ENCODE results near the gene CHD1.

Gene CHD1

DNA sequence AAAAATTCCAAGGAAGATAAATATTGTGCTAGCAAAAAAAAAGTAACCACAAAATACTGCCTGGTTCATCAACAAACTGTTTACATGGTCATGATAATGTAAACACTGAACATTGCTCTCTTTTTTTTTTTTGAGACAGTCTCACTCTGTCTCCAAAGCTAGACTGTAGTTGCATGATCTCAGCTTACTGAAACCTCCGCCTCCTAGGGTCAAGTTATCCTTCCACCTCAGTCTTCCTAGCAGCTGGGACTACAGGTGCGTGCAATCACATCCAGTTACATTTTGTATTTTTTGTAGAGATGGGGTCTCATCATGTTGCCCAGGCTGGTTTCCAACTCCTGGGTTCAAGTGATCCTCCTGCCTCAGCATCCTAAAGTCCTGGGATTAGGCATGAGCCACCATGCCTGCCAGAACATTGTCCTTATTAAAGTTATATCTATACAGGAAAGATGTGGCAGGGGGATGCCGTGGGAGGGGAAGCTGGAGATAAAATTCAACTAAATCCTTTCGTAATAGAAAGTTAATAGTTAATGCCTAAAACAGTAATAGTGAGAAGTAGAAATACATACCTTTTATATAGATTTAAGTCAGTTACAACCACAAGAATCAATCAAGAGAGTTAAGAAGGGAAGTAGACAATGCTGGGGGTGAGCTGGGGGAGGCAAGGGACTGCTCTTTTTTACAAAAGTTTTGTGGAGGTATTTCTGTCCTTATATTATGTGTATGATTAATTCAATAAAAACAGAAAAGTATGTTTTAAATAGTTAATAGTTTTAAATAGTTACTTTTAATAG, 103.0 kb downstream of the CHD1 start:
- no peak for TF ChIP-seq CTCF (IDR thresholded peaks at IDR 0.05; ENCODE audit: insufficient read depth, low read length, poor library complexity, severe bottlenecking)
- TF ChIP-seq EZH2phosphoT487 (conservative IDR thresholded peaks at IDR 0.05; ENCODE audit: low read length) = no peak
- Histone ChIP-seq H3K79me2 (ENCODE audit: insufficient read depth, low read length) (no peaks in the 10 kb centered on the region), H2AFZ (ENCODE audit: low read depth, low read length, severe bottlenecking) (no peak overlapping the region), H3K27ac (ENCODE audit: low read depth, low read length) (no peak overlapping the region), H3K9me3 (ENCODE audit: insufficient read depth, low read length) (no peaks in the 10 kb centered on the region), H3F3A (ENCODE audit: insufficient read depth) (no peaks in the 10 kb centered on the region), H3K36me3 (ENCODE audit: low read length) (no peaks in the 10 kb centered on the region), H3K4me3 (ENCODE audit: insufficient read depth, low read length, poor library complexity, severe bottlenecking) (no peak overlapping the region), H3K27me3 (ENCODE audit: low read length) (no peaks in the 10 kb centered on the region), H4K20me1 (ENCODE audit: low read depth, low read length) (no peaks in the 10 kb centered on the region), H3K9ac (ENCODE audit: low read length) (no peak overlapping the region), H3K4me2 (ENCODE audit: low read depth, low read length, poor library complexity, severe bottlenecking) (no peak overlapping the region), H3K9me2 (replicated peaks; ENCODE audit: insufficient read depth, low read length) (no peaks in the 10 kb centered on the region)

- no peak overlapping the region for H2AFZ ChIP-seq (ENCODE audit: low read depth, low read length, severe bottlenecking)
- no peaks in the 10 kb centered on the region for H3K27me3 ChIP-seq (ENCODE audit: low read length)
- no peaks in the 10 kb centered on the region for H3K36me3 ChIP-seq (ENCODE audit: low read length)
- H3K9me3 ChIP-seq (ENCODE audit: insufficient read depth, low read length) = no peaks in the 10 kb centered on the region
- no peak overlapping the region for H3K4me3 ChIP-seq (ENCODE audit: insufficient read depth, low read length, poor library complexity, severe bottlenecking)
- no peaks in the 10 kb centered on the region for H3F3A ChIP-seq (ENCODE audit: insufficient read depth)
- no peaks in the 10 kb centered on the region for H3K9me2 ChIP-seq (replicated peaks; ENCODE audit: insufficient read depth, low read length)
- H4K20me1 ChIP-seq (ENCODE audit: low read depth, low read length) = no peaks in the 10 kb centered on the region
- no peak overlapping the region for H3K27ac ChIP-seq (ENCODE audit: low read depth, low read length)
- no peak for TF ChIP-seq EZH2phosphoT487 (conservative IDR thresholded peaks at IDR 0.05; ENCODE audit: low read length)
- H3K79me2 ChIP-seq (ENCODE audit: insufficient read depth, low read length) = no peaks in the 10 kb centered on the region
- H3K4me2 ChIP-seq (ENCODE audit: low read depth, low read length, poor library complexity, severe bottlenecking) = no peak overlapping the region
- no peak overlapping the region for H3K9ac ChIP-seq (ENCODE audit: low read length)
Measured at GRCh38 chr5:98816582-98817222, 112.1 kb downstream of the CHD1 start.

DNA sequence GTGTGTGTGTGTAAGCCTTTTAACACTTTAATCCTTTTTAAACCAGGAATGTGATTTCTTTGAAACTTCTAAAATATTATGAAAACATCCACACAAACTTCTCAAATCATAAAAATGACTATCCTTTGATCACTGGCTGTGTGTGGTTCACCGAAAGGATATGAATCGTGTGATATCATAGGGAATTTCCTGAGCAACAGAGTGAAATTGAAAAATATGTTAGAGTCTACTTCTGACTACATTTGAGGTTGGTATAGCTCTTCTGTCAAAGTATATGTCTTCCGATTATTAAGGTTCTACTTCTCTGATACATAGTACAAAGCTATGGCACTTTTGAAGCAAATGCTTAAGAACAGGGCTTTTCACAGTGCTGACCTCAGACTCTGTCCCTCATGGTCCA, 115.1 kb downstream of the CHD1 start:
- Histone ChIP-seq H3K4me2 (ENCODE audit: low read depth, low read length, poor library complexity, severe bottlenecking) (no peak overlapping the region), H4K20me1 (ENCODE audit: low read depth, low read length) (no peaks in the 10 kb centered on the region), H3K4me3 (ENCODE audit: insufficient read depth, low read length, poor library complexity, severe bottlenecking) (no peak overlapping the region), H3K9me2 (replicated peaks; ENCODE audit: insufficient read depth, low read length) (no peaks in the 10 kb centered on the region), H3K36me3 (ENCODE audit: low read length) (no peaks in the 10 kb centered on the region), H3K27me3 (ENCODE audit: low read length) (no peaks in the 10 kb centered on the region), H2AFZ (ENCODE audit: low read depth, low read length, severe bottlenecking) (no peak overlapping the region), H3K27ac (ENCODE audit: low read depth, low read length) (no peak overlapping the region), H3K9me3 (ENCODE audit: insufficient read depth, low read length) (no peaks in the 10 kb centered on the region), H3K9ac (ENCODE audit: low read length) (no peak overlapping the region), H3F3A (ENCODE audit: insufficient read depth) (no peaks in the 10 kb centered on the region), H3K79me2 (ENCODE audit: insufficient read depth, low read length) (no peaks in the 10 kb centered on the region)
- TF ChIP-seq EZH2phosphoT487 (conservative IDR thresholded peaks at IDR 0.05; ENCODE audit: low read length) (no peak), CTCF (IDR thresholded peaks at IDR 0.05; ENCODE audit: insufficient read depth, low read length, poor library complexity, severe bottlenecking) (no peak)

DNA sequence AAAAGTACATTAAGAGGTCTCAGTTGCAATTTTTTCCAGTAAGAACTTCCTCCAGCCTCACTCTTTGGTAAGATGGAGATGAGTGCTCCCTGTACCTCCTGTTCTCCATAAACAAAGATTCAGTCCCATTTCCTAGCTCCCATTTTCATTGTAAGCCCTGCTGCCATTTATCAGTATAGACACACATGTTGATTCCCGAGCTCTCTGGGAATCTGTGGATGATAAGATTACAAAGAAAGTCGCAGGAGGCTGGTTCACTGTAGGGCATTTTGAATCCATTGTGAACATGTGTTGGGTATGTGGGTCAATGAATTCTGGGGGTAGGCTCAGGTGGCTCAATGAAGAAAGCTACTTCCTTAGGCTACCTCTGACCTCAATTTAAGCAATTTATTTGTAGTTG, 118.6 kb downstream of the CHD1 start:
- Histone ChIP-seq H3K9ac (ENCODE audit: low read length) (no peak overlapping the region), H3K79me2 (ENCODE audit: insufficient read depth, low read length) (no peaks in the 10 kb centered on the region), H3F3A (ENCODE audit: insufficient read depth) (no peaks in the 10 kb centered on the region), H3K4me2 (ENCODE audit: low read depth, low read length, poor library complexity, severe bottlenecking) (no peak overlapping the region), H3K36me3 (ENCODE audit: low read length) (0 out of 2 replicates have a peak, but pooled peaks cover 2% of the 10 kb centered on the region), H3K4me3 (ENCODE audit: insufficient read depth, low read length, poor library complexity, severe bottlenecking) (no peak overlapping the region), H3K9me2 (replicated peaks; ENCODE audit: insufficient read depth, low read length) (no peaks in the 10 kb centered on the region), H3K9me3 (ENCODE audit: insufficient read depth, low read length) (peaks cover 11% of the 10 kb centered on the region), H3K27me3 (ENCODE audit: low read length) (no peaks in the 10 kb centered on the region), H2AFZ (ENCODE audit: low read depth, low read length, severe bottlenecking) (no peak overlapping the region), H3K27ac (ENCODE audit: low read depth, low read length) (no peak overlapping the region), H4K20me1 (ENCODE audit: low read depth, low read length) (no peaks in the 10 kb centered on the region)
- no peak for TF ChIP-seq EZH2phosphoT487 (conservative IDR thresholded peaks at IDR 0.05; ENCODE audit: low read length)
- no peak for TF ChIP-seq CTCF (IDR thresholded peaks at IDR 0.05; ENCODE audit: insufficient read depth, low read length, poor library complexity, severe bottlenecking)

Measured in SU-DHL-6 (cell line).